Liver (tissue), 3 donors: ENCODE measurements around the gene ACACB.

Experiments used
- CTCF ChIP-seq: fragments of 150-350 bp; IDR thresholded peaks from 2 replicates; pipeline ENCODE4 v1.5.1; 2017; ENCODE audit warnings: improper control_type of control experiment, low read depth, low read length; ENCODE audit not compliant: missing input control
- NR2F2 ChIP-seq: IDR thresholded peaks from 2 replicates; pipeline ENCODE4 v1.6.1; 2016; ENCODE audit warnings: antibody characterized with exemption
- RAD21 ChIP-seq, 2 donors: IDR thresholded peaks; 2 replicates each; pipeline ENCODE4 v1.6.1; 2016; ENCODE audit warnings: antibody characterized with exemption in 2 of 2, mild to moderate bottlenecking in 2 of 2
- REST ChIP-seq: IDR thresholded peaks from 2 replicates; pipeline ENCODE4 v1.6.1; 2016; ENCODE audit warnings: antibody characterized with exemption, mild to moderate bottlenecking
- donor health status: healthy.
- donor health status: healthy.

- TF ChIP-seq CTCF (no peak), REST (no peak), NR2F2 (no peak), RAD21 (IDR thresholded peaks at IDR 0.05) (no peak)
Measured at GRCh38 chr12:109259545-109259895, 143.1 kb downstream of the ACACB start.
